Measurements from ENCODE around the gene C1QTNF8. TPM values are rescaled to one million over a fixed set of nuclear protein-coding genes. Genes with fewer than 3 reads are reported as not detected.

C1QTNF8 gene
- total RNA-seq, 1 donor, result not detected

GRCh38 chr16:1066584-1067172 lies 29.4 kb downstream of the C1QTNF8 start:
- DNase-seq (ENCODE audit: low read depth), result no peak
- TF ChIP-seq CTCF (IDR thresholded peaks at IDR 0.05; ENCODE audit: insufficient read depth, low read length), result no peak
- no peak overlapping the region for H3K4me3 ChIP-seq (ENCODE audit: low read depth, low read length)

- DNase-seq (ENCODE audit: low read depth), result no peak
- TF ChIP-seq CTCF (IDR thresholded peaks at IDR 0.05; ENCODE audit: insufficient read depth, low read length), result no peak
- no peak overlapping the region for H3K4me3 ChIP-seq (ENCODE audit: low read depth, low read length)
Observed at GRCh38 chr16:1065469-1066128, 30.4 kb downstream of the C1QTNF8 start.

- no peak overlapping the region for H3K4me3 ChIP-seq (ENCODE audit: low read depth, low read length)
- TF ChIP-seq CTCF (IDR thresholded peaks at IDR 0.05; ENCODE audit: insufficient read depth, low read length), result no peak
- DNase-seq (ENCODE audit: low read depth), result no peak
Observed at GRCh38 chr16:1063728-1064127, 32.3 kb downstream of the C1QTNF8 start.

GRCh38 chr16:1062895-1063294 lies 33.1 kb downstream of the C1QTNF8 start:
- no peak for TF ChIP-seq CTCF (IDR thresholded peaks at IDR 0.05; ENCODE audit: insufficient read depth, low read length)
- no peak overlapping the region for H3K4me3 ChIP-seq (ENCODE audit: low read depth, low read length)
- no peak for DNase-seq (ENCODE audit: low read depth)

GRCh38 chr16:1061769-1062505 lies 34.1 kb downstream of the C1QTNF8 start:
- TF ChIP-seq CTCF (IDR thresholded peaks at IDR 0.05; ENCODE audit: insufficient read depth, low read length), result no peak
- no peak overlapping the region for H3K4me3 ChIP-seq (ENCODE audit: low read depth, low read length)
- DNase-seq (ENCODE audit: low read depth), result no peak

- no peak for TF ChIP-seq CTCF (IDR thresholded peaks at IDR 0.05; ENCODE audit: insufficient read depth, low read length)
- H3K4me3 ChIP-seq (ENCODE audit: low read depth, low read length), result no peak overlapping the region
- no peak for DNase-seq (ENCODE audit: low read depth)
Observed at GRCh38 chr16:1060416-1061340, 35.4 kb downstream of the C1QTNF8 start.

Data from fibroblast of the aortic adventitia (primary cell).